GM12878 (cell line): ENCODE measurements around the gene SLC24A3. TPM values are rescaled to one million over a fixed set of nuclear protein-coding genes. Genes with fewer than 3 reads are reported as not detected.

ENCODE experiments used
- ATAC-seq: fragments of 200-7000 bp; cut with Tn5 transposase; 3 replicates; pipeline ENCODE4 v1.9.1; 2020; ENCODE audit warnings: mild to moderate bottlenecking, moderate library complexity
- BruUV-seq: library from RNA; stranded (reverse); fragments of 400-500 nt; replicated peaks from 2 replicates; lab custom pipeline; 2021; lab: Mats Ljungman, UMichigan
- CTCF ChIA-PET: fragments of 300-600 bp; sonication (Branson Sonifier 250); formaldehyde crosslinking; extraction: SDS; loops from one replicate; lab custom pipeline; 2021; ENCODE audit warnings: inconsistent platforms; lab: Yijun Ruan, JAX
- POLR2A ChIA-PET: fragments of 350-600 bp; formaldehyde crosslinking; extraction: SDS; loops from one replicate; lab custom pipeline; 2021; ENCODE audit warnings: inconsistent platforms; lab: Charles Lee
- RAD21 ChIA-PET: fragments of 300-600 bp; sonication (Branson Sonifier 250); formaldehyde crosslinking; loops from one replicate; lab custom pipeline; 2023; ENCODE audit warnings: antibody characterized with exemption; ENCODE audit not compliant: unreplicated experiment; lab: Charles Lee
- SMC1A ChIA-PET: fragments of 300-600 bp; sonication (Branson Sonifier 250); formaldehyde crosslinking; loops from one replicate; lab custom pipeline; 2023; ENCODE audit not compliant: unreplicated experiment, uncharacterized antibody; lab: Charles Lee
- DNase-seq: peaks from one replicate; pipeline ENCODE4 v3.0.0-alpha.2; 2011; ENCODE audit warnings: low read depth, low spot score
- FAIRE-seq: peaks from 3 replicates; lab custom pipeline; 2011; peaks lifted over from hg19 to GRCh38; lab: Jason Lieb, UNC
- H2AFZ ChIP-seq: 2 replicates; pipeline ENCODE4 v1.6.0; 2011; ENCODE audit warnings: low read depth, low read length, control low read depth; ENCODE audit not compliant: control insufficient read depth
- H3K27ac ChIP-seq: 2 replicates; pipeline ENCODE4 v1.5.1; 2011; ENCODE audit warnings: control low read depth; ENCODE audit not compliant: control insufficient read depth, insufficient read depth
- H3K27me3 ChIP-seq, 2 experiments: replicated peaks in 1 of 2; 2 replicates each; pipeline versions ENCODE4 v1.6.0 to v1.6.1; 2011; ENCODE audit warnings: low read length in 1 of 2; ENCODE audit not compliant: control insufficient read depth in 2 of 2, insufficient read depth in 2 of 2
- H3K36me3 ChIP-seq, 2 experiments: 2 replicates each; pipeline ENCODE4 v1.5.1; 2011; ENCODE audit warnings: low read length in 1 of 2; ENCODE audit not compliant: control insufficient read depth in 2 of 2, insufficient read depth in 2 of 2
- H3K4me1 ChIP-seq: 2 replicates; pipeline ENCODE4 v1.6.1; 2011; ENCODE audit warnings: mild to moderate bottlenecking, low read length, moderate library complexity, mixed read lengths; ENCODE audit not compliant: control insufficient read depth, insufficient read depth
- H3K4me2 ChIP-seq: 2 replicates; pipeline ENCODE4 v1.6.0; 2011; ENCODE audit warnings: control low read depth; ENCODE audit not compliant: control insufficient read depth, insufficient read depth
- H3K4me3 ChIP-seq: fragments of 200-600 bp; sonication (generic); 2 replicates; pipeline ENCODE4 v1.5.1; 2016
- H3K79me2 ChIP-seq: 2 replicates; pipeline ENCODE4 v1.6.0; 2011; ENCODE audit warnings: low read length; ENCODE audit not compliant: control insufficient read depth, insufficient read depth
- H3K9ac ChIP-seq: 2 replicates; pipeline ENCODE4 v1.8.0; 2011; ENCODE audit warnings: low read length, control low read depth, mixed read lengths; ENCODE audit not compliant: control insufficient read depth, insufficient read depth
- H3K9me3 ChIP-seq: replicated peaks from 3 replicates; pipeline ENCODE4 v1.5.1; 2011; ENCODE audit warnings: mild to moderate bottlenecking, low read length; ENCODE audit not compliant: control insufficient read depth, insufficient read depth
- H4K20me1 ChIP-seq: 2 replicates; pipeline ENCODE4 v1.6.0; 2011; ENCODE audit not compliant: control insufficient read depth, insufficient read depth
- DPF2 ChIP-seq: fragments of 450-650 bp; IDR thresholded peaks from 2 replicates; pipeline ENCODE4 v1.6.1; 2017; ENCODE audit warnings: mild to moderate bottlenecking
- EGR1 ChIP-seq, 2 experiments: IDR thresholded peaks; 1 replicate in 1 of 2; 2 replicates in 1 of 2; pipeline ENCODE4 v1.6.1; 2011 to 2012; ENCODE audit warnings: low read depth in 2 of 2, low read length in 2 of 2, borderline replicate concordance in 1 of 2, mild to moderate bottlenecking in 1 of 2, moderate library complexity in 1 of 2
- HDAC6 ChIP-seq: fragments of 200-600 bp; sonication (generic); IDR thresholded peaks from one replicate; pipeline ENCODE4 v1.8.0; 2017; ENCODE audit warnings: antibody characterized with exemption; ENCODE audit not compliant: unreplicated experiment
- IRF3 ChIP-seq: fragments of 450-650 bp; IDR thresholded peaks from 2 replicates; pipeline ENCODE4 v1.6.1; 2014; ENCODE audit warnings: mild to moderate bottlenecking
- RB1 ChIP-seq: fragments of 450-650 bp; formaldehyde crosslinking; IDR thresholded peaks from 2 replicates; pipeline ENCODE4 v1.6.1; 2017; ENCODE audit warnings: mild to moderate bottlenecking, borderline replicate concordance
- RUNX3 ChIP-seq: IDR thresholded peaks from 2 replicates; pipeline ENCODE4 v1.6.1; 2012; ENCODE audit warnings: low read length, inconsistent platforms
- SMAD5 ChIP-seq: IDR thresholded peaks from 2 replicates; pipeline ENCODE4 v1.6.1; 2016; ENCODE audit warnings: antibody characterized with exemption, low read depth
- TAF1 ChIP-seq: IDR thresholded peaks from 2 replicates; pipeline ENCODE4 v1.6.1; 2011; ENCODE audit warnings: mild to moderate bottlenecking, low read depth, low read length, borderline replicate concordance
- YBX1 ChIP-seq: fragments of 450-650 bp; IDR thresholded peaks from 2 replicates; pipeline ENCODE4 v1.6.1; 2016; ENCODE audit warnings: antibody characterized with exemption
- WGBS: methylation state at CpG from one replicate; pipeline ENCODE4 v1.1.6; 2016; ENCODE audit warnings: low lambda C conversion rate; ENCODE audit not compliant: insufficient replicate concordance, insufficient coverage; ENCODE audit errors: missing lambda C conversion rate; 5-methylcytosine and 5-hydroxymethylcytosine counted together
- in situ Hi-C: fragments of 300-500 bp; cut with MboI; formaldehyde crosslinking; loops from 9 replicates; pipeline ENCODE4 v1.14.3; 2018; ENCODE audit warnings: mixed read lengths
- intact Hi-C: fragments of 100-400 bp; cut with micrococcal nuclease; formaldehyde crosslinking; loops from one replicate; pipeline ENCODE4 v1.14.2; 2022; ENCODE audit not compliant: unreplicated experiment
- polyA plus RNA-seq, 11 experiments: library from polyadenylated mRNA; depleted of rRNA in 4 of 11; unstranded in 6 of 11; stranded (reverse) in 5 of 11; fragments of >200 nt; fragmentation: Nextera tagmentation in 4 of 11; fragmentation: Illumina TruSeq in 1 of 11; extraction: Ambion mirVana in 4 of 11; extraction: Trizol in 1 of 11; gene quantifications; 1 replicate in 1 of 11; 2 replicates in 10 of 11; pipeline versions ENCODE4 v1.2.1 to v1.2.3, GENCODE V29; 2011 to 2016; ENCODE audit warnings: inconsistent platforms in 2 of 11, missing spikeins in 2 of 11, low read depth in 1 of 11
- total RNA-seq, 4 experiments: library from RNA; depleted of rRNA in 3 of 4; stranded (reverse); fragments of >200 nt in 3 of 4; fragmentation: Illumina TruSeq in 1 of 4; extraction: Trizol in 1 of 4; gene quantifications; 2 replicates each; pipeline versions ENCODE4 v1.2.1 to v1.2.3, GENCODE V29; 2013 to 2021

The SLC24A3 gene
- total and polyA plus RNA-seq, 10 of the 15 experiments (the other 5 are each of a cell fraction or from before 2014, with no cell fraction given), result 0.04 TPM; not detected in 9

- FAIRE-seq (no peak), DNase-seq (no peak), ATAC-seq (no peak)
- H3K9me3 ChIP-seq, result no peaks in the 10 kb centered on the region; the same call in 2 of the 3 replicates
- H2AFZ ChIP-seq, result no peak overlapping the region
- H3K27me3 ChIP-seq, result no peaks in the 10 kb centered on the region
- BruUV-seq, result no TSS peak
- ChIA-PET CTCF (no interaction called here), POLR2A (no interaction called here), RAD21 (interaction anchor here (0.8 kb wide), 1 partner anchor 12 kb away, joined by 4 read pairs; no protein-coding TSS in a partner anchor), SMC1A (no interaction called here)
- H4K20me1 ChIP-seq, result no peaks in the 10 kb centered on the region
- no peaks in the 10 kb centered on the region for H3K36me3 ChIP-seq
- H3K4me2 ChIP-seq, result no peak overlapping the region
- no peak overlapping the region for H3K27ac ChIP-seq
- no peaks in the 10 kb centered on the region for H3K4me1 ChIP-seq
- no peak overlapping the region for H3K9ac ChIP-seq
- H3K4me3 ChIP-seq, result no peak overlapping the region
- intact Hi-C loops, result no loop called here
- WGBS, result 86% methylated on average over 2 of the region's 2 CpGs
- no peaks in the 10 kb centered on the region for H3K79me2 ChIP-seq
- in situ Hi-C loops, result no loop called here
- TF ChIP-seq EGR1 (IDR thresholded peaks at IDR 0.05; ENCODE audit: borderline replicate concordance in 1 of 2, low read depth in 2 of 2, low read length in 2 of 2), result no peak
- no peak for TF ChIP-seq HDAC6
- TF ChIP-seq RUNX3, result no peak
- TF ChIP-seq DPF2, result no peak
- TF ChIP-seq SMAD5, result no peak
- TF ChIP-seq RB1, result no peak
- TF ChIP-seq YBX1, result no peak
- no peak for TF ChIP-seq IRF3
- no peak for TF ChIP-seq TAF1
Measured at GRCh38 chr20:19571996-19572395, 359.6 kb downstream of the SLC24A3 start.
